ENCODE results near the gene LPAR5.
A peak's percentile ranks its signal among the peaks of the same experiment; 100 is the strongest.

Gene LPAR5

GRCh38 chr12:6635375-6635855 is 344 bp downstream of the LPAR5 start:
- no peak for DNase-seq

GRCh38 chr12:6632026-6632983 is 3.5 kb downstream of the LPAR5 start:
- no peak for DNase-seq

- DNase-seq, result no peak
Observed at GRCh38 chr12:6631549-6631961, 4.2 kb downstream of the LPAR5 start.

GRCh38 chr12:6630736-6631135 is 5.0 kb downstream of the LPAR5 start:
- DNase-seq, result no peak

- peak; percentile 21 for DNase-seq
Observed at GRCh38 chr12:6627616-6628015, 8.1 kb downstream of the LPAR5 start.

GRCh38 chr12:6626654-6627283 is 9.0 kb downstream of the LPAR5 start:
- DNase-seq, result no peak

GRCh38 chr12:6620885-6621274 is 14.9 kb downstream of the LPAR5 start:
- DNase-seq, result no peak

- no peak for DNase-seq
Observed at GRCh38 chr12:6620137-6620884, 15.4 kb downstream of the LPAR5 start.

GRCh38 chr12:6618483-6619225 is 17.1 kb downstream of the LPAR5 start:
- no peak for DNase-seq

GRCh38 chr12:6615802-6616201 is 20.0 kb downstream of the LPAR5 start:
- no peak for DNase-seq

GRCh38 chr12:6614513-6615172 is 21.1 kb downstream of the LPAR5 start:
- DNase-seq, result peak; percentile 52

- DNase-seq, result peak; percentile 96
Observed at GRCh38 chr12:6613776-6614512, 21.8 kb downstream of the LPAR5 start.

GRCh38 chr12:6613015-6613775 is 22.6 kb downstream of the LPAR5 start:
- peak; percentile 91 for DNase-seq

- no peak for DNase-seq
Observed at GRCh38 chr12:6612652-6613014, 23.1 kb downstream of the LPAR5 start.

- DNase-seq, result no peak
Observed at GRCh38 chr12:6612247-6612646, 23.5 kb downstream of the LPAR5 start.

GRCh38 chr12:6608592-6609281 is 27.0 kb downstream of the LPAR5 start:
- no peak for DNase-seq

GRCh38 chr12:6607751-6608591 is 27.8 kb downstream of the LPAR5 start:
- peak; percentile 60 for DNase-seq

- no peak for DNase-seq
Observed at GRCh38 chr12:6606331-6607131, 29.2 kb downstream of the LPAR5 start.
